ENCODE measurements around the gene OR5V1. TPM values are rescaled to one million over a fixed set of nuclear protein-coding genes. Genes with fewer than 3 reads are reported as not detected.
"Not testable (repeated sequence)": the region's sequence is repeated elsewhere in the genome, so short reads cannot be mapped to it uniquely, and the experiment has no call there.

Gene OR5V1
- total and polyA plus RNA-seq, 2 experiments from 2014 or later: not detected

DNA sequence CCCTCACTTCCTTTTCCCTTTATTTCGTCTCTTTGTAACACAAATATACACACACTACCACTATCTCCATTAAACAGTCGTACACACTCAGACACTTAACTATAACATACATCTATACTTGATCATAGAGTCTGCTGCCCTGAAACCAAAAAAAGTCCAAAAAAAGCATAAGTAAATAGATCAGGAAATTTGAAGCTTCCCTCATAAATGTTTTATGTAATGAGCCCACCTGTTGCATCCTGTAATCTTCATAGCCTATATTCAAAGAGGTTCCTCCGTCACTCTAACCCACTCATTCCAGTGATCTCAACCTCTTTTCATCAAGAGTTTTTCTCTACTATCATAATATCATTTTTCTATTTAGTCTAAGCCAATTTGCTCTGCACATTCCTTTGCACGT, 19.9 kb upstream of the OR5V1 start:
- no peaks in the 10 kb centered on the region for H3K36me3 ChIP-seq
- H3K4me1 ChIP-seq (ENCODE audit: low read depth): no peaks in the 10 kb centered on the region
- TF ChIP-seq, protein P1, sequence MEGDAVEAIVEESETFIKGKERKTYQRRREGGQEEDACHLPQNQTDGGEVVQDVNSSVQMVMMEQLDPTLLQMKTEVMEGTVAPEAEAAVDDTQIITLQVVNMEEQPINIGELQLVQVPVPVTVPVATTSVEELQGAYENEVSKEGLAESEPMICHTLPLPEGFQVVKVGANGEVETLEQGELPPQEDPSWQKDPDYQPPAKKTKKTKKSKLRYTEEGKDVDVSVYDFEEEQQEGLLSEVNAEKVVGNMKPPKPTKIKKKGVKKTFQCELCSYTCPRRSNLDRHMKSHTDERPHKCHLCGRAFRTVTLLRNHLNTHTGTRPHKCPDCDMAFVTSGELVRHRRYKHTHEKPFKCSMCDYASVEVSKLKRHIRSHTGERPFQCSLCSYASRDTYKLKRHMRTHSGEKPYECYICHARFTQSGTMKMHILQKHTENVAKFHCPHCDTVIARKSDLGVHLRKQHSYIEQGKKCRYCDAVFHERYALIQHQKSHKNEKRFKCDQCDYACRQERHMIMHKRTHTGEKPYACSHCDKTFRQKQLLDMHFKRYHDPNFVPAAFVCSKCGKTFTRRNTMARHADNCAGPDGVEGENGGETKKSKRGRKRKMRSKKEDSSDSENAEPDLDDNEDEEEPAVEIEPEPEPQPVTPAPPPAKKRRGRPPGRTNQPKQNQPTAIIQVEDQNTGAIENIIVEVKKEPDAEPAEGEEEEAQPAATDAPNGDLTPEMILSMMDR (IDR thresholded peaks at IDR 0.05; ENCODE audit: low read depth, low read length): no peak
- no peak for DNase-seq (ENCODE audit: low read depth in 1 of 2, low spot score in 1 of 2)
- H3K27me3 ChIP-seq: peaks cover 2% of the 10 kb centered on the region
- H3K9me3 ChIP-seq (ENCODE audit: low read depth): no peaks in the 10 kb centered on the region
- no peak overlapping the region for H3K4me3 ChIP-seq
- no peak overlapping the region for H3K27ac ChIP-seq

DNA sequence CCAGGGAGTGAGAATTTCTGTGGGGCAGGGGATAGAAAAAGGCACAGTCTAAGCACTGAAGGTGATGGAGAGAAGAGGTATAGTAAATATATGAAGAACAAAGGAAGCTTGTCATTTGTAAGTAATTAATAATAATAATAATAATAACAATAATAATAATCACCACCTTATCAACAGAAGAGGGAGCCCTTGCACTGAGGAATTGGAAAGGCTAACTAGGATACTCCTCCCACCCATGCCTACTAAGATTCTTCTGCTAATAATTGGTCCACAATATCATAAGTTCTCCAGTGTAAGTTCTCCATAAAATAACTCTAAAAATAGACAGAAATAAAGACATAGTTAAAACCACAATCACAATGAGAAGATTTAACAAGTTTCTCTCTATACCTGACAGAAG, 7.3 kb upstream of the OR5V1 start:
- Histone ChIP-seq H3K9me3 (ENCODE audit: low read depth) (no peaks in the 10 kb centered on the region), H3K27me3 (no peaks in the 10 kb centered on the region), H3K27ac (no peak overlapping the region), H3K36me3 (no peaks in the 10 kb centered on the region), H3K4me1 (ENCODE audit: low read depth) (no peaks in the 10 kb centered on the region), H3K4me3 (no peak overlapping the region)
- DNase-seq (ENCODE audit: low read depth in 1 of 2, low spot score in 1 of 2): peak; percentile 6 to 11
- TF ChIP-seq, protein P1 (IDR thresholded peaks at IDR 0.05; ENCODE audit: low read depth, low read length): no peak

DNA sequence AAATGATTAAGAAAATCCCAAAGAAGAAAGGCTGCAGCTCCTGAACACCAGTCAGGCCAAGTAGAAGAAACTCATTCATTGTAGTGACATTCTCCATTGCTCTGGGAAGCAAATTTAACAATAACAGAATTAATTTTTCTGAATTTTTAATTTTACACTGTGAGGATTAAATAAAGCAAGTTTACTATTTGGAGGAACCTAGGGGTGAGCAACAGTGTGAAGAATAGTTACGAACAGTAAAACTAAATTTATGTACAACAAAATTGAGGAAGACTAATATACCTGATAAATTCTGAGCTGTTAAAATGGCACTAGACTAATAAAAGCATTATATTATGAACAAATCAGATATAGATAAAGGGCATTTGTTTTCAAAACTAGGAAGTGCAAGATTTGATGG, 6.5 kb upstream of the OR5V1 start, which contains the start of gene OR12D3:
Gene OR12D3 (minus strand): TSS at position 101 of the 400 bp plus-strand sequence. CDS start 4 bp downstream, at position 97.
- DNase-seq (ENCODE audit: low read depth in 1 of 2, low spot score in 1 of 2): no peak
- Histone ChIP-seq H3K4me1 (ENCODE audit: low read depth) (no peaks in the 10 kb centered on the region), H3K27me3 (no peaks in the 10 kb centered on the region), H3K27ac (no peak within 1 kb of the TSS), H3K36me3 (no peaks in the 10 kb centered on the region), H3K9me3 (ENCODE audit: low read depth) (no peaks in the 10 kb centered on the region), H3K4me3 (no peak within 1 kb of the TSS)
- TF ChIP-seq, protein P1 (IDR thresholded peaks at IDR 0.05; ENCODE audit: low read depth, low read length): no peak

DNA sequence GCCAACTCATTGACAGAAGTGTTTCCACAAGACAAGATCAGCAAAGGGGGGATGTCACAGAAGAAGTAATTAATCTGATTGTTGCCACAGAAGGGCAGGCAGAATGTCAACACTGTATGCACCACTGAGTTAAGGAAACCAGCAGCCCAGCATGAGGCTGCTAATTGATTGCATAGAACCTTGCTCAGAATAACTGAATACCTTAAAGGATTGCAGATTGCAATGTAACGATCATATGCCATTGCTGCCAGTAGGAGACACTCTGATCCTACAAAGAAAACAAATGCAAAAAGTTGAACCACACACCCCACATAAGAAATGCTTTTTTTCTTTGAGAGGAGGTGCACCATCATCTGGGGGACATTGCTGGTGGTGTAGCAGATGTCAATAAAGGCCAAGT, 13.1 kb downstream of the OR5V1 start:
- Histone ChIP-seq H3K27me3 (no peaks in the 10 kb centered on the region), H3K9me3 (ENCODE audit: low read depth) (no peaks in the 10 kb centered on the region), H3K36me3 (no peaks in the 10 kb centered on the region), H3K4me1 (ENCODE audit: low read depth) (no peaks in the 10 kb centered on the region), H3K4me3 (no peak overlapping the region), H3K27ac (no peak overlapping the region)
- DNase-seq (ENCODE audit: low read depth in 1 of 2, low spot score in 1 of 2): no peak
- TF ChIP-seq, protein P1 (IDR thresholded peaks at IDR 0.05; ENCODE audit: low read depth, low read length): no peak

DNA sequence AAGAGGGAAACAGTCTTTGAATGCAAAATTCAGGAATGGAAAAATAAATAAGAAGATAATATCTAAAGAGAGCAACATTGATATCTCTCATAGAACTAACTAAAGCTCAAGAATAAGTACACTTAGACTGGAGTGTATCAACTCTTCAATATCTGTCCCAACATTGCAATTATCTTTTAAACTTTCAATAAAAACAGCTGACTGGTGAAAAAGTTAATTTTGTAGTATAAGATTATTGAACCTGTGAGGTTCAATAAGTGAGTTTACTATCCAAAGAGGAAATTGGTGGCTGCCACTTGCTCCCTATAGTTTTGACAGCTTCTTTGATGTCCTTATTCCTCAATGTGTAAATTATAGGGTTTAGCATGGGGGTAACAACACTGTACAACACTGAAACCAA, 13.7 kb downstream of the OR5V1 start:
- TF ChIP-seq, protein P1 (IDR thresholded peaks at IDR 0.05; ENCODE audit: low read depth, low read length): no peak
- no peak overlapping the region for H3K4me3 ChIP-seq
- no peaks in the 10 kb centered on the region for H3K27me3 ChIP-seq
- no peaks in the 10 kb centered on the region for H3K4me1 ChIP-seq (ENCODE audit: low read depth)
- DNase-seq (ENCODE audit: low read depth in 1 of 2, low spot score in 1 of 2): no peak
- no peak overlapping the region for H3K27ac ChIP-seq
- no peaks in the 10 kb centered on the region for H3K9me3 ChIP-seq (ENCODE audit: low read depth)
- H3K36me3 ChIP-seq: no peaks in the 10 kb centered on the region

DNA sequence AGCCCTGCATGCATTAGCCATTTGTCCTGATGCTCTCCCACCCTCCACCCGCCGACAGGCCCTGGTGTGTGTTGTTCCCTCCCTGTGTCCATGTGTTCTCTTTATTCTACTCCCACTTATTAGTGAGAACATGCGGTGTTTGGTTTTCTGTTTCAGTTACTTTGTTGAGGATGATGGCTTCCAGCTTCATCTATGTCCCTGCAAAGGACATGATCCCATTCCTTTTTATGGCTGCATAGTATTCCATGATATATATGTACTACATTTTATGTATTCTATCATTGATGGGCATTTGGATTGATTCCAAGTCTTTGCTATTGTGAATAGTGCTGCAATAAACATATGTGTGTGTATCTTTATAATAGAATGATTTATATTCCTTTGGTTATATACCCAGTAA, 19.3 kb downstream of the OR5V1 start:
- H3K27ac ChIP-seq; H3K4me1 ChIP-seq (ENCODE audit: low read depth); H3K4me3 ChIP-seq; H3K36me3 ChIP-seq; H3K27me3 ChIP-seq; DNase-seq (ENCODE audit: low read depth in 1 of 2, low spot score in 1 of 2); H3K9me3 ChIP-seq (ENCODE audit: low read depth): not testable (repeated sequence)

Data from cardiac muscle cell (in vitro differentiated cells and primary cell).